ENCODE results near the gene CERT1. TPM values are rescaled to one million over a fixed set of nuclear protein-coding genes. Genes with fewer than 3 reads are reported as not detected.
"Not testable (repeated sequence)": the region's sequence is repeated elsewhere in the genome, so short reads cannot be mapped to it uniquely, and the experiment has no call there.

The CERT1 gene
- total and polyA plus RNA-seq, 4 donors: 16.1 to 86.2 (median 46.1) TPM

- 0 to 1% methylated on average over 52 to 56 of the region's 56 CpGs for WGBS, 2 donors
- Histone ChIP-seq H3K27ac (ENCODE audit: low read depth in 1 of 2, low read length in 1 of 2) (peak within 1 kb of the TSS; percentile 87 to 95), H3K9me3 (ENCODE audit: control insufficient read depth in 4 of 4, insufficient read depth in 3 of 4, low read length in 3 of 4) (no peaks in the 10 kb centered on the region), H3K9ac (ENCODE audit: insufficient read depth in 1 of 2, low read length in 2 of 2) (peak within 1 kb of the TSS; percentile 78 to 90), H3K36me3 (ENCODE audit: control insufficient read depth in 4 of 4, insufficient read depth in 4 of 4, low read length in 4 of 4) (no peaks in the 10 kb centered on the region), H3K4me3 (peak within 1 kb of the TSS; percentile 85), H3K4me1 (ENCODE audit: control insufficient read depth in 5 of 5, insufficient read depth in 5 of 5, low read length in 5 of 5) (peaks cover 0 to 23% (median 5%) of the 10 kb centered on the region in 5 donors), H3K27me3 (ENCODE audit: control insufficient read depth in 3 of 3, insufficient read depth in 3 of 3, low read length in 2 of 3) (no peaks in the 10 kb centered on the region)
- ATAC-seq (ENCODE audit: insufficient read depth, low FRiP score) (peak; percentile 98), DNase-seq (peak; percentile 99 to 100 (median 100))
- TF ChIP-seq, protein P1, sequence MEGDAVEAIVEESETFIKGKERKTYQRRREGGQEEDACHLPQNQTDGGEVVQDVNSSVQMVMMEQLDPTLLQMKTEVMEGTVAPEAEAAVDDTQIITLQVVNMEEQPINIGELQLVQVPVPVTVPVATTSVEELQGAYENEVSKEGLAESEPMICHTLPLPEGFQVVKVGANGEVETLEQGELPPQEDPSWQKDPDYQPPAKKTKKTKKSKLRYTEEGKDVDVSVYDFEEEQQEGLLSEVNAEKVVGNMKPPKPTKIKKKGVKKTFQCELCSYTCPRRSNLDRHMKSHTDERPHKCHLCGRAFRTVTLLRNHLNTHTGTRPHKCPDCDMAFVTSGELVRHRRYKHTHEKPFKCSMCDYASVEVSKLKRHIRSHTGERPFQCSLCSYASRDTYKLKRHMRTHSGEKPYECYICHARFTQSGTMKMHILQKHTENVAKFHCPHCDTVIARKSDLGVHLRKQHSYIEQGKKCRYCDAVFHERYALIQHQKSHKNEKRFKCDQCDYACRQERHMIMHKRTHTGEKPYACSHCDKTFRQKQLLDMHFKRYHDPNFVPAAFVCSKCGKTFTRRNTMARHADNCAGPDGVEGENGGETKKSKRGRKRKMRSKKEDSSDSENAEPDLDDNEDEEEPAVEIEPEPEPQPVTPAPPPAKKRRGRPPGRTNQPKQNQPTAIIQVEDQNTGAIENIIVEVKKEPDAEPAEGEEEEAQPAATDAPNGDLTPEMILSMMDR (IDR thresholded peaks at IDR 0.05; ENCODE audit: control extremely low read depth, extremely low read depth): peak; percentile 0
These were observed 174.7 kb downstream of the CERT1 start, which contains the start of gene HMGCR for GRCh38 chr5:75336615-75337336. Gene HMGCR (plus strand): TSS chr5:75337220. CDS start chr5:75342606, 5,386 bp downstream.

DNA sequence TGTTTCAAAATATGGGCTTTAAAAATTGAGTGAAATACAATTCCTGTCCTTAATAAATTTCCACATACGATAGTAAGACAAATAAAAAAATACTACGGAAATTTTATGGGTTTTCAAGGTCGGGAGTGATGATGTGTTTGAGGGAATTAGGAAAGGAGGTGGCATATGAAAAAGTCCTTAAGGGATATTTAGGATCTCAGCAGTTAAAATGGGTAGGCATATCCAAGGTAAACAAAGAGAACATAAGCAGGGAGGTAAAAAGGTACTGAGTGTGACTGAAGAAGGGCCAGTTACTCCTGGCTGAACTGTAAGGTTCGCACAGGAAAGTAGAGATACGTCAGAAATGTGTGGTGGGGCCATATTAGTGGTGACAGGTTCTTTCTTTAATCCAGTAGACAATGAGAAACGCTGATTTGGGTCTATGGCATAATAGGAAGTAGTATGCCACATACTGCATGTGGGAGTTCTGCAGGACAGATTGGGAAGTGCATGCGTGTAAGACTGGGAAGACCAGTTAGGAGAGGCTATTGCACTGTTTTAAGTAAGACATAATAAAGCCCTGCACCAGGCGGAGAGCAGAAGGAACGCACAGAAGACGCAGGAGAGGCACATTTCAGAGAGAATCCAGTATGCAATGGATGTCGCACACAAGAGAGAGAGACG, 175.3 kb downstream of the CERT1 start:
- H3K9me3 ChIP-seq (ENCODE audit: control insufficient read depth in 4 of 4, insufficient read depth in 3 of 4, low read length in 3 of 4): no peaks in the 10 kb centered on the region
- no peaks in the 10 kb centered on the region for H3K36me3 ChIP-seq (ENCODE audit: control insufficient read depth in 4 of 4, insufficient read depth in 4 of 4, low read length in 4 of 4)
- H3K4me3 ChIP-seq: peak overlapping the region; percentile 66
- peak; percentile 67 to 86 (median 84) for DNase-seq
- TF ChIP-seq, protein P1 (IDR thresholded peaks at IDR 0.05; ENCODE audit: control extremely low read depth, extremely low read depth): peak; percentile 3
- H3K9ac ChIP-seq (ENCODE audit: insufficient read depth in 1 of 2, low read length in 2 of 2): peak overlapping the region; percentile 17 to 90
- H3K27ac ChIP-seq (ENCODE audit: low read depth in 1 of 2, low read length in 1 of 2): peak overlapping the region; percentile 66 to 95
- H3K27me3 ChIP-seq (ENCODE audit: control insufficient read depth in 3 of 3, insufficient read depth in 3 of 3, low read length in 2 of 3): no peaks in the 10 kb centered on the region
- peak; percentile 29 for ATAC-seq (ENCODE audit: insufficient read depth, low FRiP score)
- H3K4me1 ChIP-seq (ENCODE audit: control insufficient read depth in 5 of 5, insufficient read depth in 5 of 5, low read length in 5 of 5): peaks cover 0 to 23% (median 5%) of the 10 kb centered on the region in 5 donors
- 15 to 17% methylated on average over 12 of the region's 12 CpGs for WGBS, 2 donors

DNA sequence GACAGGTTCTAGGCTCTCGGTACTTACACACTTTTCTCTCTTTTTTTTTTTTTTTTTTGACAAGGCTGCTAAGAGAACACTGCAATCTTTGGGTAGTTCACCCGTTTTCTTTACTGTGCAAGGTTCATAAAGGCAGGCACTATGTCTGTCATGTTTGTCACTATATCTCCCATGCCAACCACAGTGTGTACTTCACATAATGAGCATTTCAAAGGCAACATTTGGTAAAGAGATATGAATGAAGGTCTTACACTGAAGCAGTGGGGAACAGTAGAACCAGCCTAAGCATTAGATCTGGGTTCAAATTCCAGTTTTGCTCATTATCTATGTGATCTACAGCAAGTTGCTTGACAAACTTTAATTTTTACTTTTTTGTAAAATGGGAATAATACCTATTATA, 175.9 kb downstream of the CERT1 start:
- WGBS, 2 donors: 84 to 89% methylated on average over 2 of the region's 2 CpGs
- no peak overlapping the region for H3K9ac ChIP-seq (ENCODE audit: insufficient read depth in 1 of 2, low read length in 2 of 2)
- no peaks in the 10 kb centered on the region for H3K9me3 ChIP-seq (ENCODE audit: control insufficient read depth in 4 of 4, insufficient read depth in 3 of 4, low read length in 3 of 4)
- H3K27ac ChIP-seq (ENCODE audit: low read depth in 1 of 2, low read length in 1 of 2): no peak overlapping the region
- no peaks in the 10 kb centered on the region for H3K36me3 ChIP-seq (ENCODE audit: control insufficient read depth in 4 of 4, insufficient read depth in 4 of 4, low read length in 4 of 4)
- H3K27me3 ChIP-seq (ENCODE audit: control insufficient read depth in 3 of 3, insufficient read depth in 3 of 3, low read length in 2 of 3): no peaks in the 10 kb centered on the region
- TF ChIP-seq, protein P1 (IDR thresholded peaks at IDR 0.05; ENCODE audit: control extremely low read depth, extremely low read depth): no peak
- H3K4me1 ChIP-seq (ENCODE audit: control insufficient read depth in 5 of 5, insufficient read depth in 5 of 5, low read length in 5 of 5): peaks cover 0 to 23% (median 5%) of the 10 kb centered on the region in 5 donors
- H3K4me3 ChIP-seq: no peak overlapping the region
- no peak for ATAC-seq (ENCODE audit: insufficient read depth, low FRiP score)
- no peak for DNase-seq

- 88 to 95% methylated on average over 9 to 10 of the region's 10 CpGs for WGBS, 2 donors
These were observed 177.0 kb downstream of the CERT1 start for GRCh38 chr5:75334413-75334812.

GRCh38 chr5:75333759-75334158, 177.7 kb downstream of the CERT1 start:
- not testable (repeated sequence) for H3K4me3 ChIP-seq; DNase-seq; H3K27ac ChIP-seq (ENCODE audit: low read depth in 1 of 2, low read length in 1 of 2); H3K9me3 ChIP-seq (ENCODE audit: control insufficient read depth in 4 of 4, insufficient read depth in 3 of 4, low read length in 3 of 4); ATAC-seq (ENCODE audit: insufficient read depth, low FRiP score); H3K9ac ChIP-seq (ENCODE audit: insufficient read depth in 1 of 2, low read length in 2 of 2); H3K27me3 ChIP-seq (ENCODE audit: control insufficient read depth in 3 of 3, insufficient read depth in 3 of 3, low read length in 2 of 3); H3K36me3 ChIP-seq (ENCODE audit: control insufficient read depth in 4 of 4, insufficient read depth in 4 of 4, low read length in 4 of 4)
- WGBS, 2 donors: 97 to 98% methylated on average over 20 to 23 of the region's 23 CpGs
- peaks cover 0 to 16% (median 5%) of the 10 kb centered on the region in 5 donors for H3K4me1 ChIP-seq (ENCODE audit: control insufficient read depth in 5 of 5, insufficient read depth in 5 of 5, low read length in 5 of 5)

More at GRCh38 chr5:75334413-75334812, 177.0 kb downstream of the CERT1 start:
- not testable (repeated sequence) for H3K27me3 ChIP-seq (ENCODE audit: control insufficient read depth in 3 of 3, insufficient read depth in 3 of 3, low read length in 2 of 3); H3K36me3 ChIP-seq (ENCODE audit: control insufficient read depth in 4 of 4, insufficient read depth in 4 of 4, low read length in 4 of 4); H3K9me3 ChIP-seq (ENCODE audit: control insufficient read depth in 4 of 4, insufficient read depth in 3 of 4, low read length in 3 of 4); H3K9ac ChIP-seq (ENCODE audit: insufficient read depth in 1 of 2, low read length in 2 of 2); H3K27ac ChIP-seq (ENCODE audit: low read depth in 1 of 2, low read length in 1 of 2); ATAC-seq (ENCODE audit: insufficient read depth, low FRiP score); DNase-seq; H3K4me3 ChIP-seq
- peaks cover 0 to 19% (median 5%) of the 10 kb centered on the region in 5 donors for H3K4me1 ChIP-seq (ENCODE audit: control insufficient read depth in 5 of 5, insufficient read depth in 5 of 5, low read length in 5 of 5)
